ENCODE results near the gene POR.

Gene POR

GRCh38 chr7:75953431-75953830, 38.5 kb downstream of the POR start:
- no peak overlapping the region for H2AFZ ChIP-seq (ENCODE audit: low read length)
- H3K4me3 ChIP-seq (ENCODE audit: low read length, poor library complexity, severe bottlenecking), result no peak overlapping the region
- no peaks in the 10 kb centered on the region for H3F3A ChIP-seq (ENCODE audit: low read depth)
- H3K36me3 ChIP-seq (ENCODE audit: insufficient read depth, low read length), result peaks cover 19% of the 10 kb centered on the region; the same call in 1 of the 2 replicates
- H3K9me2 ChIP-seq (replicated peaks; ENCODE audit: low read depth, low read length), result no peaks in the 10 kb centered on the region
- no peaks in the 10 kb centered on the region for H3K4me1 ChIP-seq (ENCODE audit: insufficient read depth, low read length, poor library complexity, severe bottlenecking)
- H3K79me2 ChIP-seq (ENCODE audit: insufficient read depth, low read length), result no peaks in the 10 kb centered on the region
- no peak for TF ChIP-seq EZH2phosphoT487 (IDR thresholded peaks at IDR 0.05; ENCODE audit: borderline replicate concordance)
- no peak for TF ChIP-seq CTCF (conservative IDR thresholded peaks at IDR 0.05; ENCODE audit: low read length)
- no peaks in the 10 kb centered on the region for H4K20me1 ChIP-seq (ENCODE audit: insufficient read depth, low read length, poor library complexity, severe bottlenecking)
- H3K9me3 ChIP-seq (ENCODE audit: insufficient read depth, low read depth, low read length), result no peaks in the 10 kb centered on the region
- H3K27me3 ChIP-seq (ENCODE audit: insufficient read depth, low read length, poor library complexity, severe bottlenecking), result no peaks in the 10 kb centered on the region
- no peak overlapping the region for H3K9ac ChIP-seq (ENCODE audit: low read depth, low read length, poor library complexity, severe bottlenecking)
- H3K4me2 ChIP-seq (ENCODE audit: low read depth, low read length, poor library complexity, severe bottlenecking), result no peak overlapping the region

- Histone ChIP-seq H3K79me2 (ENCODE audit: insufficient read depth, low read length) (no peaks in the 10 kb centered on the region), H3K9ac (ENCODE audit: low read depth, low read length, poor library complexity, severe bottlenecking) (no peak overlapping the region), H3F3A (ENCODE audit: low read depth) (no peaks in the 10 kb centered on the region), H2AFZ (ENCODE audit: low read length) (no peak overlapping the region), H3K4me2 (ENCODE audit: low read depth, low read length, poor library complexity, severe bottlenecking) (no peak overlapping the region), H3K36me3 (ENCODE audit: insufficient read depth, low read length) (peaks cover 19% of the 10 kb centered on the region; the same call in 1 of the 2 replicates), H3K27me3 (ENCODE audit: insufficient read depth, low read length, poor library complexity, severe bottlenecking) (no peaks in the 10 kb centered on the region), H3K9me3 (ENCODE audit: insufficient read depth, low read depth, low read length) (no peaks in the 10 kb centered on the region), H3K4me3 (ENCODE audit: low read length, poor library complexity, severe bottlenecking) (no peak overlapping the region), H3K4me1 (ENCODE audit: insufficient read depth, low read length, poor library complexity, severe bottlenecking) (no peaks in the 10 kb centered on the region), H3K9me2 (replicated peaks; ENCODE audit: low read depth, low read length) (no peaks in the 10 kb centered on the region), H4K20me1 (ENCODE audit: insufficient read depth, low read length, poor library complexity, severe bottlenecking) (no peaks in the 10 kb centered on the region)
- no peak for TF ChIP-seq CTCF (conservative IDR thresholded peaks at IDR 0.05; ENCODE audit: low read length)
Measured at GRCh38 chr7:75953931-75954330, 39.0 kb downstream of the POR start.

GRCh38 chr7:75955331-75955955, 40.5 kb downstream of the POR start:
- H3K79me2 ChIP-seq (ENCODE audit: insufficient read depth, low read length), result no peaks in the 10 kb centered on the region
- no peak overlapping the region for H2AFZ ChIP-seq (ENCODE audit: low read length)
- TF ChIP-seq CTCF (conservative IDR thresholded peaks at IDR 0.05; ENCODE audit: low read length) (no peak), EZH2phosphoT487 (IDR thresholded peaks at IDR 0.05; ENCODE audit: borderline replicate concordance) (no peak)
- no peak overlapping the region for H3K4me2 ChIP-seq (ENCODE audit: low read depth, low read length, poor library complexity, severe bottlenecking)
- no peak overlapping the region for H3K9ac ChIP-seq (ENCODE audit: low read depth, low read length, poor library complexity, severe bottlenecking)
- no peaks in the 10 kb centered on the region for H3K27me3 ChIP-seq (ENCODE audit: insufficient read depth, low read length, poor library complexity, severe bottlenecking)
- no peak overlapping the region for H3K4me3 ChIP-seq (ENCODE audit: low read length, poor library complexity, severe bottlenecking)
- H3K9me3 ChIP-seq (ENCODE audit: insufficient read depth, low read depth, low read length), result no peaks in the 10 kb centered on the region
- H3K36me3 ChIP-seq (ENCODE audit: insufficient read depth, low read length), result peaks cover 19% of the 10 kb centered on the region; the same call in 1 of the 2 replicates
- H4K20me1 ChIP-seq (ENCODE audit: insufficient read depth, low read length, poor library complexity, severe bottlenecking), result no peaks in the 10 kb centered on the region
- no peaks in the 10 kb centered on the region for H3K9me2 ChIP-seq (replicated peaks; ENCODE audit: low read depth, low read length)
- H3F3A ChIP-seq (ENCODE audit: low read depth), result no peaks in the 10 kb centered on the region
- no peaks in the 10 kb centered on the region for H3K4me1 ChIP-seq (ENCODE audit: insufficient read depth, low read length, poor library complexity, severe bottlenecking)

Measured in Loucy (cell line).